Naive thymus-derived CD8-positive, alpha-beta T cell (primary cell): ENCODE data around the gene TSPAN32. TPM values are rescaled to one million over a fixed set of nuclear protein-coding genes. Genes with fewer than 3 reads are reported as not detected.
A peak's percentile ranks its signal among the peaks of the same experiment; 100 is the strongest.
"Not testable (repeated sequence)": the region's sequence is repeated elsewhere in the genome, so short reads cannot be mapped to it uniquely, and the experiment has no call there.

Experiments used
- ATAC-seq, 2 donors: fragments of 150-1000 bp; cut with Tn5 transposase in 1 of 2; sonication (Bioruptor Pico), chemical (Tn5 transposase) in 1 of 2; 1 replicate in 1 of 2; 2 replicates in 1 of 2; pipeline ENCODE4 v1.10.0; 2021; ENCODE audit warnings: mild to moderate bottlenecking in 2 of 2, moderate library complexity in 2 of 2
- POLR2A ChIA-PET: fragments of 350-600 bp; sonication (Branson Sonifier 250); formaldehyde crosslinking; loops from one replicate; lab custom pipeline; 2021; ENCODE audit warnings: antibody characterized with exemption; lab: Charles Lee
- DNase-seq, 10 donors: peaks; one replicate each; pipeline versions ENCODE4 v3.0.0 to v3.0.0-alpha.2; 2020 to 2022
- H3K27ac Mint-ChIP-seq, 10 donors: one replicate each; pipeline ENCODE4 v1.8.0; 2020 to 2022; ENCODE audit warnings: mild to moderate bottlenecking in 10 of 10, mixed read lengths in 10 of 10, moderate library complexity in 4 of 10, inconsistent platforms in 1 of 10
- H3K27me3 Mint-ChIP-seq, 5 donors: one replicate each; pipeline ENCODE4 v1.8.0; 2021 to 2022; ENCODE audit warnings: mixed read lengths in 5 of 5
- H3K36me3 Mint-ChIP-seq, 3 donors: one replicate each; pipeline ENCODE4 v1.8.0; 2020 to 2022; ENCODE audit warnings: mixed read lengths in 3 of 3, mild to moderate bottlenecking in 2 of 3, inconsistent platforms in 1 of 3
- H3K4me1 Mint-ChIP-seq, 4 donors: one replicate each; pipeline ENCODE4 v1.8.0; 2021 to 2022; ENCODE audit warnings: mixed read lengths in 4 of 4
- H3K4me3 Mint-ChIP-seq, 10 donors: one replicate each; pipeline ENCODE4 v1.8.0; 2020 to 2022; ENCODE audit warnings: mild to moderate bottlenecking in 10 of 10, mixed read lengths in 10 of 10, moderate library complexity in 6 of 10, inconsistent platforms in 1 of 10
- H3K9me3 Mint-ChIP-seq, 9 donors: one replicate each; pipeline ENCODE4 v1.8.0; 2020 to 2022; ENCODE audit warnings: mixed read lengths in 9 of 9, mild to moderate bottlenecking in 3 of 9, inconsistent platforms in 1 of 9, moderate library complexity in 1 of 9
- polyA plus RNA-seq, 3 donors: library from polyadenylated mRNA; unstranded; fragments of 300-500 nt; fragmentation: Illumina TruSeq; gene quantifications; one replicate each; pipeline ENCODE4 v1.2.3, GENCODE V29; 2021
- total RNA-seq, 8 experiments: library from RNA in 2 of 8; stranded (reverse) in 2 of 8; gene quantifications; one replicate each; pipeline ENCODE4 v1.2.3 and lab custom pipeline; 2021 to 2026

Gene TSPAN32
- total and polyA plus RNA-seq, 5 experiments from 2014 or later, result 58.5 to 171 (median 124) TPM

DNA sequence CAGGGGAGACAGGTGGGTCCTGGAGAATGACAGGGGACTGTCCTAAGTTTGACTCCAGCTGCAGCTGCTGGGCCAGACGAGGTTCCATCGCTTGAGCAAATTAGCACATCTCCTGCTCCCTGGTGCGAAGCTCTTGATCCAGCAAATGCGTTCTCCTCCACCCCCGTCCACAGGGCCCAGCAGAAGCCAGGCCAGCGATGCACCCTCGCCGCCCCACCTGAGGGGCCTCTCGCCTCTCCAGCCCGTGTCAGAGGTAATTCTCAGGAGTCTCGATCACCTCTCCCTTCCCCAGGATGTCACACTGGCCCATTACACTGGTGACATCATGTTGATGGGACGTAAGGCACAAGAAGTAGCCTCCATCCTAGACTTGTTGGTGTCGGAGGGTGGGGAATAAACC, 55.8 kb downstream of the TSPAN32 start:
- DNase-seq, H3K4me3 Mint-ChIP-seq, H3K4me1 Mint-ChIP-seq, H3K36me3 Mint-ChIP-seq, ATAC-seq, POLR2A ChIA-PET, H3K9me3 Mint-ChIP-seq, H3K27ac Mint-ChIP-seq, H3K27me3 Mint-ChIP-seq: not testable (repeated sequence)

DNA sequence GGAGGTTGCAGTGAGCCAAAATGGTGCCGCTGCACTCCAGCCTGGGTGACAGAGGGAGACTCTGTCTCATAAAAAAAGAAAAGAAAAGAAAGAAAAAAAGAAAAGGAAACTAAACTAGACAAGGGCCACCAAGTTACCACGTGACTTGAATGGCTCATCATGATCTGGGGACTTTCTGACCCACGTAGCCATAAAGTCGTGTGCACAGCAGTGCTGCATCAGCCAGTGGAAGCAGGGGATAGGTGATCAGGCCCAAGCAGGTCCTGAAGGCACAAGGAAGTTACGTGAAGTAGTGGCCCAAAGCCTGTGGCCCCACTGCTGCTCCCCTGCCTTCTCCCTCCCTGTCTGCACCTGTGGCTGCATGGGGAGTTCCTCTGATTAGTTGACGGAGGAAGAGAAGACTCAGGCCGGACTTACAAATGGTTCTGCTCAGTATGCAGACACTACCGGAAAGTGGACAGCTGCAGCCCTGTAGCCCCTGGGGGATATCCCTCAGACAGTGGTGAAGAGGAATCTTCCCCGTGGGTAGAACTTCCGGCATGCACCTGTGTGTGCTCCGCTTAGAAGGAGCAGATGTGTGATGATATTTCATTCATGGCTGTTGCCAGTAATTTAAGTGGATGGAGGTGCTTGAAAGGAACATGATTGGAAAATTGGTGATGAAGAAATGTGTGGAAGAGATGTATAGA, 57.1 kb downstream of the TSPAN32 start:
- no peak for DNase-seq
- Mint-ChIP-seq H3K27me3 (no peaks in the 10 kb centered on the region), H3K27ac (no peak overlapping the region), H3K4me1 (no peaks in the 10 kb centered on the region), H3K36me3 (no peaks in the 10 kb centered on the region), H3K9me3 (no peaks in the 10 kb centered on the region), H3K4me3 (no peak overlapping the region)
- no peak for ATAC-seq
- POLR2A ChIA-PET, result no interaction called here

DNA sequence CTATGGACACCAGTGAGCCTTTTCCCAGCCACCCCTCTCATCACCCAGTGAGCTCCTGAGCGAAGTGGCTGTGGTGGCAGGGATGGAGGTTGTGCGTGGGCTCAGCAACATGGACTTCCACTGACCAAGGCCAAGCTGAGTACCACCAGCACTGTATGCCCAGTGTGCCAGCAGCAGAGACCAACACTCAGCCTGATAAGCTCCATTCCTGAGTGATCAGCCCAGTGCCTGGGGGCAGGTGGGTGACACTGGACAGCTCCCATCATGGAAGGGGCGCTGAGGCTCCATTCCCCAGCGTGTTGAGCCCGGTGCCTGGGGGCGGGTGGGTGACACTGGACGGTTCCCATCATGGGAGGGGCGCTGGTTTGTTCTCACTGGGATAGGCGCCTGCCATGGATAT, 57.7 kb downstream of the TSPAN32 start:
- H3K4me1 Mint-ChIP-seq, result no peaks in the 10 kb centered on the region
- no peaks in the 10 kb centered on the region for H3K9me3 Mint-ChIP-seq
- DNase-seq (no peak), ATAC-seq (no peak)
- no peak overlapping the region for H3K27ac Mint-ChIP-seq
- no peak overlapping the region for H3K4me3 Mint-ChIP-seq
- no peaks in the 10 kb centered on the region for H3K36me3 Mint-ChIP-seq
- POLR2A ChIA-PET, result no interaction called here
- no peaks in the 10 kb centered on the region for H3K27me3 Mint-ChIP-seq

DNA sequence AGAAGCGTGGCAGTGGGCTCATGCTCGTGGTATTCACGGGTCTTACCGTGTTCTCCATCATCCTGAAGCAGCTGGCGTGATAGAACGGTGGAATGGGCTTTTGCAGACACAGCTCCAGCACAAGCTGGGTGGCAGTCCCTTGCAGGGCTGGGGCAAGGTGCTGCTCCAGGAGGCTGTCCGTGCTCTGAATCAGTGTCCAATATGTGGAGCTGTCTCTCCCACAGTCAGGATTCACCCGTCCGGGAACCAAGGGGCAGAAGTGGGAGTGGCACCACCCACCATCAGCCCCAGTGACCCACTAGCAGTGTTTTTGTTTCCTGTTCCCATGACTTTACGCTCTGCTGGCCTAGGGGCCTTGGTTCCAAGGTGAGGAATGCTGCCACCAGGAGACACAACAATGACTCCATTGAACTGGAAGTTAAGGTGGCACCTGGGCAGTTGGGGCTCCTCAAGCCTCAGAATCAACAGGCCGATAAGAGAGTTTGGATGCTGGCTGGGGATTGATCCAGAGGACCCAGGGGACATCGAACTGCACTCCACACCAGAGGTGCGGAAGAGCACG, 58.3 kb downstream of the TSPAN32 start:
- POLR2A ChIA-PET, result no interaction called here
- Mint-ChIP-seq H3K27me3 (no peaks in the 10 kb centered on the region), H3K9me3 (no peaks in the 10 kb centered on the region), H3K4me1 (no peaks in the 10 kb centered on the region), H3K36me3 (no peaks in the 10 kb centered on the region), H3K27ac (no peak overlapping the region), H3K4me3 (no peak overlapping the region)
- DNase-seq (no peak), ATAC-seq (no peak)

DNA sequence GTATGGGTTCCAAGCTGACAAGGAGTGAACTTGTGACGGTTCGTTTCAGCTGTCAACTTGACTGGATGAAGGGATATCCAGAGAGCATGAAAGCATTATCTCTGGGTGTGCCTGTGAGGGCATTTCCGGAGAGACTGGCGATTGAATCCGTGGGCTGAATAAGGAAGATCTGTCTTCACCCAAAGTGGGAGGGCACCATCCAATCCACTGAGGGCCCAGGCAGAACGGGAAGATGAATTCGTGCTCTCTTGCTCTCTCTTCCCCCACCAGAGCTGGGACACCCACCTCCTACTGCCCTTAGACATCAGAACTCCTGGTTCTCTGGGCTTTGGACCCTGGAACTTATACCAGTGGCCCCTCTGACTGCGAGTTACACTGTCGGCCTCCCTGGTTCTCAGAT, 59.8 kb downstream of the TSPAN32 start:
- Mint-ChIP-seq H3K4me1 (no peaks in the 10 kb centered on the region), H3K27ac (peak overlapping the region in 1 of 10 donors; percentile 5), H3K4me3 (no peak overlapping the region), H3K27me3 (no peaks in the 10 kb centered on the region), H3K36me3 (no peaks in the 10 kb centered on the region), H3K9me3 (no peaks in the 10 kb centered on the region)
- no peak for DNase-seq
- POLR2A ChIA-PET, result no interaction called here
- ATAC-seq, result no peak

DNA sequence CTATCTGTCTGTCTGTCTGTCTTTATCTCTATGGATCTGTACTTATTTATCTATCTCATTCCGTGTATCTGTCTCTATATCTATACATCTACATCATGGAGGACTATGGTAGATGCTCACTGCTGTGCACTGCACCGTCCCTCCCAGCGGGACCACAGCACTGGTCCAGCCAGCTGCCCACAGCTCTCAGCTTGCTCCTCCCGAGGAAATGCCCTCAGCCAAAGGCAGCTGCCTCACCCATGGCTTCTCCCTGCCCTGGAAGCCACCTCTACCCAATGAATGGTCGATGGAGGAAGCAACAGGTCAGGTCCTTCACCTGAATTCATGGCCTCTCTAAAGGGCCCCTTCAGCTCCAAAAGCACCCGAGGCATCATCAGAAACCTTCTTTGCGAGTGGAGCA, 60.6 kb downstream of the TSPAN32 start:
- Mint-ChIP-seq H3K4me1 (no peaks in the 10 kb centered on the region), H3K9me3 (no peaks in the 10 kb centered on the region), H3K36me3 (no peaks in the 10 kb centered on the region), H3K4me3 (no peak overlapping the region), H3K27ac (peak overlapping the region in 1 of 10 donors; percentile 5), H3K27me3 (no peaks in the 10 kb centered on the region)
- DNase-seq (no peak), ATAC-seq (no peak)
- POLR2A ChIA-PET, result no interaction called here

DNA sequence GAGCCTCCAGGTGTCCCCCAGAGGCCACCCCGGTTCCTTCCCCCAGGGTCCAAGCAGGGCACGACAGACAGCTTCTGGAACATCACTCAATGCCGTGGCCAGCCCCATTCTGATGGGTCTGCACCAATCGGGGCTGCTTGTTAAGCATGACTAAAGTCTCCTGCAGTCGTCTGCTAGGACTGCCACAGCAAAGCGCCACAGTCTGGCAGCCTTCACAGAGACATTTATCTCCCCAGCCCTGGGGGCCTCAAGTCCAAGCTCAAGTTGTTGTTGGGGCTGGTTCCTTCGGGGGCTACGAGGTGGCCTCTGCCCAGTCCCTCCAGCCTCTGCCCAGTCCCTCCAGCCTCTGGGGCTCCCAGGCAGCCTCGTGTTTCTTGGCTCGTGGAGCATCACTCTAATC, 61.3 kb downstream of the TSPAN32 start:
- Mint-ChIP-seq H3K4me3 (no peak overlapping the region), H3K4me1 (peaks cover 0 to 2% (median 0%) of the 10 kb centered on the region in 4 donors), H3K36me3 (no peaks in the 10 kb centered on the region), H3K27ac (no peak overlapping the region), H3K9me3 (no peaks in the 10 kb centered on the region), H3K27me3 (no peaks in the 10 kb centered on the region)
- DNase-seq, result no peak
- ATAC-seq, result no peak
- POLR2A ChIA-PET, result no interaction called here

DNA sequence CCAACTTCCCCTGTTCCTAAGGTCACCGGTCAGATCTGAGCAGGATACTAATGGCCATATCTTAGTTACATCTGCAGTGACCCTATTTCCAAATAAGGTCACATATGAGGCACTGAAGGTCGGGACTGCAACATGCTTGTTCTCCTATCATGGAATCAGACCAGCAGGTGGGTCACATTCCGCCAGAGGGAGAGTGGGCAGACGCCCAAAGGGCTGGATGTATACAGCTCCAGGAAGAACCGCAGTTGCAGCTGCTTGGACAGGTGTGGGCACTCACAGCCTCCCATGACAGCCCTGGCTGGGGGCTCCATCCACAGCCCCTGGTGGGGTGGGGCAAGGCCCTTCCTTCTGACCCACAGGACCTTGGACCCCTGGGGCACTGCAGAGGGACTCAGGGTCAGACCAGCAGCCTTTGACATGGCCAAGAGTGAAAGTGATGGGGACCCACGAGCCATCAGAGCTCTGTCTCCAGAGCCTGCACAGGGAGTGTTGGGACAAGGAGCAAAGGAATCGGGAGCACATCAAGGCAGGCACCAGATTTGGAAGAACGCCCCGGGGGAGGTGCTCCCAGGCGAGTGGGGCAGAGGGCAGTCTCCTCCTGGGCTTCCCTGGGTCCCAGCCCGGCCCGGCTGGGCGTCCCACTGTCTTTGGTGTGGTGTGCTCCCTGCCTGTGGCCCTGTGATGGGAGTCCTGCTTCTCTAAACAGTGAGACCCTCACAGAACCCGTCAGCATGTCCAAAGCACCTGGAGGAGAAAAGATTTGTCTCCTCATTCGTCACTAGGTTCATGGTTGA, 62.0 kb downstream of the TSPAN32 start:
- ATAC-seq, result no peak
- Mint-ChIP-seq H3K36me3 (no peaks in the 10 kb centered on the region), H3K27ac (no peak overlapping the region), H3K9me3 (no peaks in the 10 kb centered on the region), H3K27me3 (peaks cover 0 to 2% (median 0%) of the 10 kb centered on the region in 5 donors), H3K4me3 (no peak overlapping the region), H3K4me1 (peaks cover 0 to 2% (median 0%) of the 10 kb centered on the region in 4 donors)
- POLR2A ChIA-PET, result interaction anchor here (0.7 kb wide), 2 partner anchors 25 to 37 kb away, joined by 4 to 5 read pairs; partner anchors contain the start of gene TSSC4
- DNase-seq, result no peak

DNA sequence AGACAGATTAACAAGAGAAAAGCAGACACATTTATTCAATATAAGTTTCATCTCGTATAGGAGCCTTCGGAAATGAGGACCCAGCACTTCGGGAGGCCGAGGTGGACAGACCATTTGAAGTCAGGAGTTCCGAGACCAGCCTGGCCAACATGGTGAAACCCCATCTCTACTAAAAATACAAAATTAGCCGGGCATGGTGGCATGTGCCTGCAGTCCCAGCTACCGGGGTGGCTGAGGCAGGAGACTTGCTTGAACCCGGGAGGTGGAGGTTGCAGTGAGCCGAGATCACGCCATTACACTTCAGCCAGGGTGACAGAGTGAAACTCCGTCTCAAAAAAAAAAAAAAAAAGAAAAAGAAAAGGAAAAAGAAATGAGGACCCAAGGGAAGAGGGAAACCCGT, 62.6 kb downstream of the TSPAN32 start:
- H3K4me3 Mint-ChIP-seq, H3K4me1 Mint-ChIP-seq, H3K9me3 Mint-ChIP-seq, H3K27me3 Mint-ChIP-seq, ATAC-seq, DNase-seq, H3K36me3 Mint-ChIP-seq: not testable (repeated sequence)
- H3K27ac Mint-ChIP-seq, result peak overlapping the region in 1 of 10 donors; percentile 20
- POLR2A ChIA-PET, result interaction anchor here (0.7 kb wide), 2 partner anchors 24 to 36 kb away, joined by 4 to 5 read pairs; partner anchors contain the start of gene TSSC4

DNA sequence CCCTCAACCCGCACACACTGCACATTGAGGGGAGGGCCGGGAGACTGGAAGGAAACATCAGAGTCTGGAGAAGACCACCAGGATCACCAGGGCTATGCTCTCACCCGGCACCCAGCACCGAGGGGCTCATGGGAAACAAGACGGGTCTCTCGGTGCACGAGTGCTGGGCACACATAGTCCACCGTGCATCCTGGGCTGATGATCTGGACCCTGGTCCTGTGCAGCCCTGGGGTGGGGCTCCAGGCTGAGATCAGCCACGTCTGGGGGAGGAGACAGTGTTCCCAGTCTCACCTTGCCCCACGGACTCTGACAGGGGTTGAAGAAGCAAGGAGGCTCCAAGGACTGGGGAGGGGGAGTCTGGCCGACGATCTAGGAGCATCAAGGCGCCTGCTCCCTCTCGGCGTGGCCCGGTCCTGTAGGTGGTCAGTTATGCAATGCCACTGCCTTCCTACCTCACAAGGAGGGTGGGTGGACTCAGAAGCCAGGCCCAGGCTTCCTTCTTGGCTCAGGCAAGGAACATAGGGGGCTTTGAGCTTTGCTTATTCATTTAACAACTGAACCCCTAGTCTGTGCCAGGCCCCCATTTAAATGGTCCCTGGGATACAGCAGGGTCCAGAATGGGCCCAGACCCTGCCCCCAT, 63.9 kb downstream of the TSPAN32 start:
- DNase-seq, result no peak
- Mint-ChIP-seq H3K4me1 (peaks cover 0 to 2% (median 0%) of the 10 kb centered on the region in 4 donors), H3K9me3 (no peaks in the 10 kb centered on the region), H3K27ac (no peak overlapping the region), H3K36me3 (no peaks in the 10 kb centered on the region), H3K4me3 (no peak overlapping the region), H3K27me3 (peaks cover 0 to 2% (median 0%) of the 10 kb centered on the region in 5 donors)
- POLR2A ChIA-PET, result no interaction called here
- ATAC-seq, result no peak

DNA sequence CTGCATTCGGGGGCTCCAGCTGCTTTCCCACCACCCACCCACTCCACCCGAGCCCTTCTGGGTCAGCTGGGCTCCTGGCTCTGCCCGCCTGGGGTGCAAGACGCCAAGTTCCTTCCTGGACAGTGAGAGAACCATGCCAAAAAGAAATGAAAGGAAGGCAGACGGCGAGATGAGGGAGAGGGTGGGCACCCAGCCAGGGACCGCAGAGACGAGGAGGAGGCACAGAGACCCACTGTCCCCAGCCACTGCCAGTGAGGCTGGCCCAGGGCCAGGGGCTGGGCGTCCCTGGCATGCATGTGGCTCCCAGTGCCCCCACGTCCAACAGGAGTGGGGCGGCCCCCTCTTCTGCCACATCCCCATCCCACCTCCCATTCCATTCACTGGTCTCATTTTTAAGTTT, 64.5 kb downstream of the TSPAN32 start:
- ATAC-seq, result no peak
- Mint-ChIP-seq H3K4me1 (peaks cover 0 to 2% (median 0%) of the 10 kb centered on the region in 4 donors), H3K4me3 (no peak overlapping the region), H3K27ac (no peak overlapping the region), H3K9me3 (no peaks in the 10 kb centered on the region), H3K36me3 (no peaks in the 10 kb centered on the region), H3K27me3 (peaks cover 0 to 2% (median 0%) of the 10 kb centered on the region in 5 donors)
- DNase-seq, result no peak
- POLR2A ChIA-PET, result no interaction called here

DNA sequence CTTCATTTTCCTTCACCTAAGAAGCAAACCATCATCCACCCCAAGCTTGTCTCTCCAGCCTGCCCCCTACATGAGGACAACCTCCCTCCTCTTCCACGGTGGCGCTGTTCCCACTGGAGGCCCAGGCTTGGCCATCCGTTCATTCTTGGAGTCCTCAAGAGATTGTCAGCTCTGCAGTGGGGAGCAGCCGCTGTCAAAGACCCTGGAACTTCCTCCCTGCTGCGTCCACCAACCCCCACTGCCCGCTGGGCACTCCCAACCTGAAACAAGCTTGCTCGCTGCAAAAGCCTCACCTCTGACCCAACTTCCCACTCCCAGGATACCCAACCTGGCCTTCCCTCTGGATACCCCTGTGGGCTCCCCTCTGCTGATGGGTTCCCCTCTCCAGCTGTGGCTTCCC, 64.9 kb downstream of the TSPAN32 start:
- Mint-ChIP-seq H3K27ac (peak overlapping the region in 1 of 10 donors; percentile 11), H3K27me3 (peaks cover 0 to 2% (median 0%) of the 10 kb centered on the region in 5 donors), H3K4me3 (no peak overlapping the region), H3K4me1 (peaks cover 0 to 2% (median 0%) of the 10 kb centered on the region in 4 donors), H3K9me3 (no peaks in the 10 kb centered on the region), H3K36me3 (no peaks in the 10 kb centered on the region)
- ATAC-seq (no peak), DNase-seq (no peak)
- POLR2A ChIA-PET, result no interaction called here
